ENCODE data around the gene NCOR1. TPM values are rescaled to one million over a fixed set of nuclear protein-coding genes. Genes with fewer than 3 reads are reported as not detected.

The NCOR1 gene
- total RNA-seq, 1 donor from 2014 or later: 137 TPM

DNA sequence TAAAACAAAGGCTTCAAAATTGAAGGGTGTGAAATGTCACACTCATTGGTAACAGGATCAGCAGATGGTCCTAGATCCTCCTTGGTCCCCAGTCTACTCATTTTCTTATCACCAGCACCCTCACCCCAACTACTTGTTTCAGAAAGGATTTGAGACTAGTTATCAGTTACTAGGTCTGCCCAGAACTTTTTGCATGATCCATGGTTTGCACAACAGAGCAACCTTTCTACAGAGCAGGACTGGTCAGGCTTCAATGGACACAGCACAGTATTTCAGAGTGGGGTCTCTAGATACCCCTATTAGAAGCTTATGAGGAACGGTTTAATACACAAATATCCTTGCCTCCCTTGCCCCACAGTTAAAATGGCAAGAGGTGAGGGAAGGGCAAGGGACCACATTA lies 190.1 kb downstream of the NCOR1 start:
- H3K27ac ChIP-seq: no peak overlapping the region
- no peak overlapping the region for H3K4me3 ChIP-seq
- H3K36me3 ChIP-seq: peaks cover 87% of the 10 kb centered on the region
- no peak for TF ChIP-seq CTCF (IDR thresholded peaks at IDR 0.05)
- ATAC-seq: no peak
- intact Hi-C loops (cut with DNase I): no loop called here
- H3K9me3 ChIP-seq: no peaks in the 10 kb centered on the region
- H3K27me3 ChIP-seq (ENCODE audit: low read depth): no peaks in the 10 kb centered on the region
- no peak for DNase-seq
- H3K4me1 ChIP-seq: peaks cover 7% of the 10 kb centered on the region

- ATAC-seq (no peak), DNase-seq (no peak)
- Histone ChIP-seq H3K36me3 (peaks cover 80% of the 10 kb centered on the region), H3K9me3 (no peaks in the 10 kb centered on the region), H3K27me3 (ENCODE audit: low read depth) (no peaks in the 10 kb centered on the region), H3K27ac (no peak overlapping the region), H3K4me1 (peaks cover 7% of the 10 kb centered on the region), H3K4me3 (no peak overlapping the region)
- intact Hi-C loops (cut with DNase I): no loop called here
- TF ChIP-seq CTCF (IDR thresholded peaks at IDR 0.05): no peak
Observed at GRCh38 chr17:16023881-16024280, 191.5 kb downstream of the NCOR1 start.

DNA sequence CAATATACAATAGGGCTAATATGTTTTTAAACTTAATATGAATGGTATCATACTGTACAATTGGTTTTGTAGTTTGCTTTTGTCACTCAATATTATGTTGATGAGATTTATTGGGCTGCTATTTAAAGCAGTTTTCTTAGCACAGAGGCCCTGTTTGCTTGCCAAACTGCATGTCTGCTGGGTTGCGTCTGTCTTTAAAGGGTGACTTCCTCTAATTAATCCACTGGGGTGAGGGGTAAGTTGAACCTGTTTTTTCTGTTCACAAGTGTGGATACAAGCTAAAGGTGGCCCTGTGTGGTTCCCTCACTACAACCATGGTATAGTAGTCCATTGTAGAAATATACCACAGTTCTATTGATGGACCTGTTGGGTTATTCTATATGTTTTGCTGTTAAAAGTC lies 196.0 kb downstream of the NCOR1 start:
- Histone ChIP-seq H3K9me3 (no peaks in the 10 kb centered on the region), H3K36me3 (peaks cover 73% of the 10 kb centered on the region), H3K27me3 (ENCODE audit: low read depth) (no peaks in the 10 kb centered on the region), H3K27ac (no peak overlapping the region), H3K4me1 (peaks cover 6% of the 10 kb centered on the region), H3K4me3 (no peak overlapping the region)
- ATAC-seq (no peak), DNase-seq (no peak)
- intact Hi-C loops (cut with DNase I): no loop called here
- no peak for TF ChIP-seq CTCF (IDR thresholded peaks at IDR 0.05)

DNA sequence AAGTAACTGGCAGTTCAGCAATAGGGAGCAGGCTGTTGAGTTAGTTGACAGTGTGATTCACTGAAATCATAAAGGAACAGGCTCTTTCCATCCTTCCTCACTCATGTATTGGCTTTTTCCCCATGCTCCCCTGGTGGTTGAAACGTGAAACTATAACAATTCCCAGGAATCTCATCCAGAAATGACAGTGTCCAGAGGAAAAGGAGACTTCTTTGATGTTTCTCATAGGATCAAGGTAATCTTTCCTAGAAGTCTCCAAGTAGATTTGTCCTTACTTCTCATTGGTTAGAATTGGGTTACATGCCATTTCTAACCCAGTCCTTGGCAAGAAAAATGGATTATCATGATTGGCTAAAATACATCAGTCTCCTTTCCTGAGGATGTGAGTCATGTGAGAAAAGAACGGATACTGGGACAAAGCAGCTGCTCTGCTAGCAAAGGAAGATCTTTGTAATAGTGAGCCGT lies 201.4 kb downstream of the NCOR1 start:
- no peak overlapping the region for H3K27ac ChIP-seq
- no peak overlapping the region for H3K4me3 ChIP-seq
- DNase-seq (no peak), ATAC-seq (no peak)
- H3K27me3 ChIP-seq (ENCODE audit: low read depth): no peaks in the 10 kb centered on the region
- peaks cover 60% of the 10 kb centered on the region for H3K36me3 ChIP-seq
- peaks cover 16% of the 10 kb centered on the region for H3K4me1 ChIP-seq
- no peaks in the 10 kb centered on the region for H3K9me3 ChIP-seq
- peak; percentile 44 for TF ChIP-seq CTCF (IDR thresholded peaks at IDR 0.05)
- intact Hi-C loops (cut with DNase I): no loop called here

- H3K4me3 ChIP-seq: no peak overlapping the region
- H3K9me3 ChIP-seq: no peaks in the 10 kb centered on the region
- H3K4me1 ChIP-seq: peaks cover 15% of the 10 kb centered on the region
- ATAC-seq (no peak), DNase-seq (no peak)
- no peaks in the 10 kb centered on the region for H3K27me3 ChIP-seq (ENCODE audit: low read depth)
- TF ChIP-seq CTCF (IDR thresholded peaks at IDR 0.05): no peak
- peaks cover 82% of the 10 kb centered on the region for H3K36me3 ChIP-seq
- intact Hi-C loops (cut with DNase I): no loop called here
- no peak overlapping the region for H3K27ac ChIP-seq
Observed at GRCh38 chr17:16007439-16007838, 207.9 kb downstream of the NCOR1 start.

DNA sequence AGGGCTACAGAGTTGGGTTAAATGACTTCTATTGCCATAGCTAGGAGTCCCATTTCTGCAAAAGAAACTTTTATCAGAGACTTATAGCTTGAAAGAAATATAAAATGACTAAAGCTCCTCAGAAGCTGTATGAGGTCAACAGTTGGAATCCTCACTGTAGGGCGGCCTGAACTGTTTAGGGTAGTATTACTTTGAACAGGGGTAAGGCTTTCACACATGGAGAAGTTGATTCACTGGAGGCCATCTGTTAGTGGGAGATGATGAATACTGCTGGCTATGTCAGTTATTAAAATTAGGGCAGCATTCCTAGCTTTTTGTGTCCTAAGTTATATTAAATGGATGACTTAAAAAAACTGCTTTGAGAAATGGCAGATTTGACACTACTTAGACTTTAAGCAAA lies 209.7 kb downstream of the NCOR1 start:
- no peaks in the 10 kb centered on the region for H3K9me3 ChIP-seq
- intact Hi-C loops (cut with DNase I): no loop called here
- DNase-seq (no peak), ATAC-seq (no peak)
- H3K36me3 ChIP-seq: peaks cover 94% of the 10 kb centered on the region
- peaks cover 26% of the 10 kb centered on the region for H3K4me1 ChIP-seq
- TF ChIP-seq CTCF (IDR thresholded peaks at IDR 0.05): no peak
- H3K4me3 ChIP-seq: no peak overlapping the region
- peak overlapping the region; percentile 15 for H3K27ac ChIP-seq
- no peaks in the 10 kb centered on the region for H3K27me3 ChIP-seq (ENCODE audit: low read depth)
